Neural progenitor cell (in vitro differentiated cells): ENCODE results near the gene NTM.
A peak's percentile ranks its signal among the peaks of the same experiment; 100 is the strongest.

Experiments
- EZH2 ChIP-seq: fragments of 200-600 bp; sonication (generic); IDR thresholded peaks from 2 replicates; pipeline ENCODE4 v1.6.1; 2017; ENCODE audit warnings: antibody characterized with exemption, mild to moderate bottlenecking, moderate library complexity
- TF ChIP-seq, protein P1 (sequence below): fragments of 200-600 bp; sonication (generic); IDR thresholded peaks from 2 replicates; pipeline ENCODE4 v1.5.1; 2017; ENCODE audit warnings: antibody characterized with exemption, mild to moderate bottlenecking

DNA sequence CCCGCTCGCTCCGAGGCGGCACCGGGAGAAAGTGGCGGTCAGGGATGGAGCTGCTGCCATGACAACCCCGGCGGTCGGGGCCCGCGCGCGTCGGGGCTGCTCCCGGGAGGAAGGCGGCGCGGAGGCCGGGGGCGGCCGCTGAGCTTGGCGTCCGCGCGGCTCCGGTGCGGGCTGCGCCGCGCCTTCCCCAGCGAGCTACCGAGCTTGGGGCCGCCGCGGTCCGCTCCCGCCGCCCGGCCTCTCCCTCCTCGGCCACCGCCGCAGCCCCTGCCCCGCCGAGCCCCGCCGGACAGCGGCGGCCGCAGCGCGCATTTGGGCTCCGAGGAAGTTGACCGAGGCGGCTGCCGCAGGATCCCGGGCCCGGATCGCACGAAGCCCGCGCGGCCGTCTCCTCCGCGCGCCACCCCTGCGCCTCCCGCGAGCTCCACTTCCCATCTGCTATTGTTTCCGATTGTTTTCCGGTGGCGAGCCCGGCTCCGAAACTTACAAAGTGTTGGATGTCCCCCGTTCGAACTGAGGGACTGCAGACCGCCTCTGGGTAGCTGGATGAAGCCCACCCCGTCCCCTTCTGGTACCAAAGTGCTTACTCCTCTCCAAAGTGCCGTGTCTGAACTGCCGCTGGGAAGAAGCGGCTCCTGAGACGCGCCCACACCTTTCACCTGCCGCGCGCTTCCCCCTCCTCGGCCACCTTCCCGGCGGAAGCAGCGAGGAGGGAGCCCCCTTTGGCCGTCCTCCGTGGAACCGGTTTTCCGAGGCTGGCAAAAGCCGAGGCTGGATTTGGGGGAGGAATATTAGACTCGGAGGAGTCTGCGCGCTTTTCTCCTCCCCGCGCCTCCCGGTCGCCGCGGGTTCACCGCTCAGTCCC lies 540.3 kb downstream of the NTM start:
- peak; percentile 60 for TF ChIP-seq EZH2
- TF ChIP-seq, protein P1, sequence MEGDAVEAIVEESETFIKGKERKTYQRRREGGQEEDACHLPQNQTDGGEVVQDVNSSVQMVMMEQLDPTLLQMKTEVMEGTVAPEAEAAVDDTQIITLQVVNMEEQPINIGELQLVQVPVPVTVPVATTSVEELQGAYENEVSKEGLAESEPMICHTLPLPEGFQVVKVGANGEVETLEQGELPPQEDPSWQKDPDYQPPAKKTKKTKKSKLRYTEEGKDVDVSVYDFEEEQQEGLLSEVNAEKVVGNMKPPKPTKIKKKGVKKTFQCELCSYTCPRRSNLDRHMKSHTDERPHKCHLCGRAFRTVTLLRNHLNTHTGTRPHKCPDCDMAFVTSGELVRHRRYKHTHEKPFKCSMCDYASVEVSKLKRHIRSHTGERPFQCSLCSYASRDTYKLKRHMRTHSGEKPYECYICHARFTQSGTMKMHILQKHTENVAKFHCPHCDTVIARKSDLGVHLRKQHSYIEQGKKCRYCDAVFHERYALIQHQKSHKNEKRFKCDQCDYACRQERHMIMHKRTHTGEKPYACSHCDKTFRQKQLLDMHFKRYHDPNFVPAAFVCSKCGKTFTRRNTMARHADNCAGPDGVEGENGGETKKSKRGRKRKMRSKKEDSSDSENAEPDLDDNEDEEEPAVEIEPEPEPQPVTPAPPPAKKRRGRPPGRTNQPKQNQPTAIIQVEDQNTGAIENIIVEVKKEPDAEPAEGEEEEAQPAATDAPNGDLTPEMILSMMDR, result no peak
